Cardiac muscle cell (in vitro differentiated cells and primary cell): ENCODE data around the gene QPRT. TPM values are rescaled to one million over a fixed set of nuclear protein-coding genes. Genes with fewer than 3 reads are reported as not detected.

Experiments
- DNase-seq, 2 donors: peaks; one replicate each; pipeline versions ENCODE4 v3.0.0 to v3.0.0-alpha.2; 2010 to 2017; ENCODE audit warnings: low read depth in 1 of 2, low spot score in 1 of 2
- H3K27ac ChIP-seq: fragments of 200-600 bp; sonication (generic); 2 replicates; pipeline ENCODE4 v1.5.1; 2016
- H3K27me3 ChIP-seq: fragments of 200-600 bp; sonication (generic); 2 replicates; pipeline ENCODE4 v1.6.0; 2016; ENCODE audit warnings: control low read depth
- H3K36me3 ChIP-seq: fragments of 200-600 bp; sonication (generic); 2 replicates; pipeline ENCODE4 v1.5.1; 2016; ENCODE audit warnings: control low read depth
- H3K4me1 ChIP-seq: fragments of 200-600 bp; sonication (generic); 2 replicates; pipeline ENCODE4 v1.8.1; 2017; ENCODE audit warnings: low read depth, mild to moderate bottlenecking, mixed run types
- H3K4me3 ChIP-seq: fragments of 200-600 bp; sonication (generic); 2 replicates; pipeline ENCODE4 v1.5.1; 2016; ENCODE audit warnings: mild to moderate bottlenecking
- H3K9me3 ChIP-seq: fragments of 200-600 bp; sonication (generic); 2 replicates; pipeline ENCODE4 v1.5.1; 2017; ENCODE audit warnings: low read depth, mild to moderate bottlenecking, control low read depth
- CTCF ChIP-seq: IDR thresholded peaks from 2 replicates; pipeline ENCODE4 v1.5.1; 2012; ENCODE audit warnings: low read depth, mild to moderate bottlenecking, low read length
- polyA plus RNA-seq: library from polyadenylated mRNA; unstranded; fragments of >200 nt; fragmentation: Nextera tagmentation; extraction: Ambion mirVana; gene quantifications from 2 replicates; pipeline ENCODE4 v1.2.1, GENCODE V29; 2016
- total RNA-seq: library from RNA; depleted of rRNA; stranded (reverse); fragments of >200 nt; gene quantifications from 2 replicates; pipeline ENCODE4 v1.2.3, GENCODE V29; 2016

QPRT gene
- total and polyA plus RNA-seq, 2 experiments from 2014 or later: 213 to 268 TPM

GRCh38 chr16:29662000-29662728 is 16.8 kb upstream of the QPRT start:
- no peaks in the 10 kb centered on the region for H3K36me3 ChIP-seq
- no peaks in the 10 kb centered on the region for H3K9me3 ChIP-seq
- H3K4me3 ChIP-seq: no peak overlapping the region
- peaks cover 17% of the 10 kb centered on the region for H3K4me1 ChIP-seq
- no peak overlapping the region for H3K27ac ChIP-seq
- DNase-seq: no peak
- no peak for TF ChIP-seq CTCF
- no peaks in the 10 kb centered on the region for H3K27me3 ChIP-seq

DNA sequence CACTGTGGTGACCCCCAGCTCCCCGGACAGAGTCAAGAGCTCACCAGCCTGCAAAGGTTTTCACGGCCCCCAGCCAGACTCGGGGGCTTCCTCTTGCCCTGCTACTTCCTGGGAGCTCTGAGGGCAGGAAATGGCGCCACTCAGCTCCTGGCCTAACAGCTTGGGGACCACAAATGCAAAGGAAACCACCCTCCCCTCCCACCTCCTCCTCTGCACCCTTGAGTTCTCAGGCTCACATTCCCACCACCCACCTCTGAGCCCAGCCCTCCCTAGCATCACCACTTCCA is 16.3 kb upstream of the QPRT start:
- H3K36me3 ChIP-seq: no peaks in the 10 kb centered on the region
- H3K27me3 ChIP-seq: no peaks in the 10 kb centered on the region
- H3K4me1 ChIP-seq: peaks cover 21% of the 10 kb centered on the region
- TF ChIP-seq CTCF: no peak
- H3K9me3 ChIP-seq: no peaks in the 10 kb centered on the region
- no peak overlapping the region for H3K4me3 ChIP-seq
- DNase-seq: no peak
- H3K27ac ChIP-seq: no peak overlapping the region

- H3K27me3 ChIP-seq: no peaks in the 10 kb centered on the region
- no peak for TF ChIP-seq CTCF
- H3K9me3 ChIP-seq: no peaks in the 10 kb centered on the region
- H3K4me1 ChIP-seq: peaks cover 21% of the 10 kb centered on the region
- no peaks in the 10 kb centered on the region for H3K36me3 ChIP-seq
- no peak within 1 kb of the TSS for H3K27ac ChIP-seq
- no peak within 1 kb of the TSS for H3K4me3 ChIP-seq
- DNase-seq: peak in 1 of 2 donors; percentile 14
Measured at GRCh38 chr16:29663016-29663806, 15.8 kb upstream of the QPRT start, which contains the start of gene SPN. Gene SPN (plus strand): TSS chr16:29663247. CDS start chr16:29663729, 482 bp downstream.

DNA sequence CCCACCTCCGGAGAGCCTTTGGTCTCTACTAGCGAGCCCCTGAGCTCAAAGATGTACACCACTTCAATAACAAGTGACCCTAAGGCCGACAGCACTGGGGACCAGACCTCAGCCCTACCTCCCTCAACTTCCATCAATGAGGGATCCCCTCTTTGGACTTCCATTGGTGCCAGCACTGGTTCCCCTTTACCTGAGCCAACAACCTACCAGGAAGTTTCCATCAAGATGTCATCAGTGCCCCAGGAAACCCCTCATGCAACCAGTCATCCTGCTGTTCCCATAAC is 15.2 kb upstream of the QPRT start:
- no peak overlapping the region for H3K27ac ChIP-seq
- no peaks in the 10 kb centered on the region for H3K9me3 ChIP-seq
- TF ChIP-seq CTCF: no peak
- no peaks in the 10 kb centered on the region for H3K27me3 ChIP-seq
- H3K4me3 ChIP-seq: no peak overlapping the region
- DNase-seq: no peak
- H3K36me3 ChIP-seq: no peaks in the 10 kb centered on the region
- H3K4me1 ChIP-seq: peaks cover 21% of the 10 kb centered on the region

GRCh38 chr16:29664091-29664921 is 14.7 kb upstream of the QPRT start:
- H3K27me3 ChIP-seq: no peaks in the 10 kb centered on the region
- TF ChIP-seq CTCF: no peak
- no peak for DNase-seq
- no peaks in the 10 kb centered on the region for H3K9me3 ChIP-seq
- peaks cover 21% of the 10 kb centered on the region for H3K4me1 ChIP-seq
- H3K4me3 ChIP-seq: no peak overlapping the region
- no peaks in the 10 kb centered on the region for H3K36me3 ChIP-seq
- no peak overlapping the region for H3K27ac ChIP-seq
